MM.1S (cell line): ENCODE data around the gene DNAI4.
"Not testable (repeated sequence)": the region's sequence is repeated elsewhere in the genome, so short reads cannot be mapped to it uniquely, and the experiment has no call there.

Experiments
- DNase-seq: peaks from one replicate; pipeline ENCODE4 v3.0.0-alpha.2; 2015
- H2AFZ ChIP-seq: fragments of 300-600 bp; sonication (generic); 2 replicates; pipeline ENCODE4 v1.6.0; 2016; ENCODE audit warnings: antibody characterized with exemption, low read length
- H3F3A ChIP-seq: fragments of 300-600 bp; sonication (generic); 2 replicates; pipeline ENCODE4 v1.6.1; 2016; ENCODE audit warnings: mild to moderate bottlenecking, antibody characterized with exemption, low read length, moderate library complexity, mixed read lengths; ENCODE audit not compliant: insufficient read depth
- H3K27ac ChIP-seq: fragments of 300-600 bp; sonication (generic); 2 replicates; pipeline ENCODE4 v1.5.1; 2016; ENCODE audit warnings: mild to moderate bottlenecking, low read length
- H3K27me3 ChIP-seq: fragments of 300-600 bp; sonication (generic); replicated peaks from 2 replicates; pipeline ENCODE4 v1.6.0; 2016; ENCODE audit warnings: low read length; ENCODE audit not compliant: insufficient read depth
- H3K36me3 ChIP-seq: fragments of 300-600 bp; sonication (generic); replicated peaks from 2 replicates; pipeline ENCODE4 v1.6.1; 2016; ENCODE audit warnings: mild to moderate bottlenecking, low read length, mixed read lengths; ENCODE audit not compliant: insufficient read depth
- H3K4me1 ChIP-seq: fragments of 300-600 bp; sonication (generic); 2 replicates; pipeline ENCODE4 v1.6.1; 2016; ENCODE audit warnings: low read length, mixed read lengths
- H3K4me2 ChIP-seq: fragments of 300-600 bp; sonication (generic); 2 replicates; pipeline ENCODE4 v1.6.0; 2016; ENCODE audit warnings: low read depth, low read length
- H3K4me3 ChIP-seq: fragments of 300-600 bp; sonication (generic); 2 replicates; pipeline ENCODE4 v1.5.1; 2016; ENCODE audit warnings: low read length, mixed read lengths
- H3K79me2 ChIP-seq: fragments of 300-600 bp; sonication (generic); 2 replicates; pipeline ENCODE4 v1.6.1; 2016; ENCODE audit warnings: mixed run types, low read length, mixed read lengths
- H3K9ac ChIP-seq: fragments of 300-600 bp; sonication (generic); 2 replicates; pipeline ENCODE4 v1.6.1; 2016; ENCODE audit warnings: low read length, mixed read lengths
- H3K9me2 ChIP-seq: fragments of 300-600 bp; sonication (generic); replicated peaks from 2 replicates; pipeline ENCODE4 v1.6.1; 2016; ENCODE audit warnings: mild to moderate bottlenecking, low read length, mixed read lengths; ENCODE audit not compliant: insufficient read depth
- H3K9me3 ChIP-seq: fragments of 300-600 bp; sonication (generic); replicated peaks from 2 replicates; pipeline ENCODE4 v1.6.1; 2016; ENCODE audit warnings: mild to moderate bottlenecking, low read length, mixed read lengths; ENCODE audit not compliant: insufficient read depth
- H4K20me1 ChIP-seq: fragments of 300-600 bp; sonication (generic); 2 replicates; pipeline ENCODE4 v1.6.1; 2016; ENCODE audit warnings: mild to moderate bottlenecking, low read length, moderate library complexity, mixed read lengths; ENCODE audit not compliant: insufficient read depth
- CTCF ChIP-seq: fragments of 300-600 bp; sonication (generic); IDR thresholded peaks from 2 replicates; pipeline ENCODE4 v1.5.1; 2016; ENCODE audit warnings: antibody characterized with exemption, low read length, mixed read lengths
- EZH2 ChIP-seq: fragments of 300-600 bp; sonication (generic); optimal IDR thresholded peaks from 2 replicates; pipeline ENCODE3; 2017; ENCODE audit warnings: low read depth, mild to moderate bottlenecking, antibody characterized with exemption, low read length, mixed read lengths
- EZH2phosphoT487 ChIP-seq: fragments of 300-600 bp; sonication (generic); IDR thresholded peaks from 2 replicates; pipeline ENCODE4 v1.6.1; 2018; ENCODE audit warnings: antibody characterized with exemption, low read length

Gene DNAI4

GRCh38 chr1:66889030-66889429 is 35.6 kb downstream of the DNAI4 start:
- no peak overlapping the region for H2AFZ ChIP-seq
- no peak for DNase-seq
- H3K9me3 ChIP-seq, result no peaks in the 10 kb centered on the region

GRCh38 chr1:66876664-66877063 is 48.0 kb downstream of the DNAI4 start:
- H4K20me1 ChIP-seq, result no peaks in the 10 kb centered on the region
- no peaks in the 10 kb centered on the region for H3K4me1 ChIP-seq
- no peaks in the 10 kb centered on the region for H3K36me3 ChIP-seq
- H3K9me2 ChIP-seq, result no peaks in the 10 kb centered on the region
- no peaks in the 10 kb centered on the region for H3F3A ChIP-seq
- no peak for DNase-seq
- no peak overlapping the region for H2AFZ ChIP-seq
- no peak overlapping the region for H3K9ac ChIP-seq
- H3K9me3 ChIP-seq, result no peaks in the 10 kb centered on the region
- H3K4me2 ChIP-seq, result no peak overlapping the region
- no peak for TF ChIP-seq CTCF
- TF ChIP-seq EZH2phosphoT487, result no peak
- TF ChIP-seq EZH2, result no peak
- no peak overlapping the region for H3K4me3 ChIP-seq
- H3K79me2 ChIP-seq, result no peaks in the 10 kb centered on the region
- H3K27ac ChIP-seq, result no peak overlapping the region
- no peaks in the 10 kb centered on the region for H3K27me3 ChIP-seq

More at GRCh38 chr1:66889030-66889429, 35.6 kb downstream of the DNAI4 start:
- no peak overlapping the region for H3K4me3 ChIP-seq
- H3K4me1 ChIP-seq, result no peaks in the 10 kb centered on the region
- no peaks in the 10 kb centered on the region for H3K27me3 ChIP-seq
- H3K9ac ChIP-seq, result no peak overlapping the region
- H3F3A ChIP-seq, result no peaks in the 10 kb centered on the region
- H3K27ac ChIP-seq, result no peak overlapping the region
- H3K36me3 ChIP-seq, result no peaks in the 10 kb centered on the region
- no peak overlapping the region for H3K4me2 ChIP-seq
- no peaks in the 10 kb centered on the region for H4K20me1 ChIP-seq
- H3K79me2 ChIP-seq, result no peaks in the 10 kb centered on the region
- TF ChIP-seq EZH2phosphoT487 (no peak), EZH2 (no peak), CTCF (no peak)
- H3K9me2 ChIP-seq, result no peaks in the 10 kb centered on the region

- Histone ChIP-seq H3K9me2 (no peaks in the 10 kb centered on the region), H3K4me2 (no peak overlapping the region), H3K27me3 (no peaks in the 10 kb centered on the region), H2AFZ (no peak overlapping the region), H3K36me3 (no peaks in the 10 kb centered on the region), H4K20me1 (no peaks in the 10 kb centered on the region), H3K4me3 (no peak overlapping the region), H3F3A (no peaks in the 10 kb centered on the region), H3K9ac (no peak overlapping the region), H3K4me1 (no peaks in the 10 kb centered on the region), H3K79me2 (no peaks in the 10 kb centered on the region), H3K9me3 (no peaks in the 10 kb centered on the region), H3K27ac (no peak overlapping the region)
- no peak for DNase-seq
- no peak for TF ChIP-seq EZH2phosphoT487
- TF ChIP-seq EZH2, result no peak
- TF ChIP-seq CTCF, result no peak
Observed at GRCh38 chr1:66873111-66873510, 51.5 kb downstream of the DNAI4 start.

GRCh38 chr1:66872024-66872423 is 52.6 kb downstream of the DNAI4 start:
- H3K9me3 ChIP-seq, H3K9me2 ChIP-seq, H2AFZ ChIP-seq, H3K27me3 ChIP-seq, H3F3A ChIP-seq, H4K20me1 ChIP-seq, H3K9ac ChIP-seq, H3K4me1 ChIP-seq, H3K36me3 ChIP-seq, DNase-seq, H3K79me2 ChIP-seq, H3K27ac ChIP-seq, H3K4me2 ChIP-seq, H3K4me3 ChIP-seq: not testable (repeated sequence)
